Nephron (organoid): ENCODE results near the gene CD38.
"Not testable (repeated sequence)": the region's sequence is repeated elsewhere in the genome, so short reads cannot be mapped to it uniquely, and the experiment has no call there.

Experiments used
- H3K27ac Mint-ChIP-seq, 3 experiments: 2 replicates each; pipeline ENCODE4 v1.8.0; 2020; ENCODE audit warnings: mixed read lengths in 3 of 3, mild to moderate bottlenecking in 2 of 3, moderate library complexity in 1 of 3
- H3K27me3 Mint-ChIP-seq: 2 replicates; pipeline ENCODE4 v1.8.0; 2021; ENCODE audit warnings: low read depth, mild to moderate bottlenecking, moderate library complexity, mixed read lengths
- H3K36me3 Mint-ChIP-seq: 2 replicates; pipeline ENCODE4 v1.8.0; 2020; ENCODE audit warnings: low read depth, mixed read lengths
- H3K4me1 Mint-ChIP-seq: 2 replicates; pipeline ENCODE4 v1.8.0; 2020; ENCODE audit warnings: mixed read lengths
- H3K4me3 Mint-ChIP-seq, 3 experiments: 2 replicates each; pipeline ENCODE4 v1.8.0; 2020; ENCODE audit warnings: mild to moderate bottlenecking in 3 of 3, mixed read lengths in 3 of 3, moderate library complexity in 2 of 3
- H3K9me3 Mint-ChIP-seq: 2 replicates; pipeline ENCODE4 v1.8.0; 2020; ENCODE audit warnings: mixed read lengths
- TF ChIP-seq, protein P1 (sequence below), 3 experiments: fragments of 200-600 bp; sonication (generic); IDR thresholded peaks; one replicate each; pipeline ENCODE4 v1.5.0; 2021; ENCODE audit warnings: antibody characterized with exemption in 3 of 3; ENCODE audit not compliant: unreplicated experiment in 3 of 3

Gene CD38

DNA sequence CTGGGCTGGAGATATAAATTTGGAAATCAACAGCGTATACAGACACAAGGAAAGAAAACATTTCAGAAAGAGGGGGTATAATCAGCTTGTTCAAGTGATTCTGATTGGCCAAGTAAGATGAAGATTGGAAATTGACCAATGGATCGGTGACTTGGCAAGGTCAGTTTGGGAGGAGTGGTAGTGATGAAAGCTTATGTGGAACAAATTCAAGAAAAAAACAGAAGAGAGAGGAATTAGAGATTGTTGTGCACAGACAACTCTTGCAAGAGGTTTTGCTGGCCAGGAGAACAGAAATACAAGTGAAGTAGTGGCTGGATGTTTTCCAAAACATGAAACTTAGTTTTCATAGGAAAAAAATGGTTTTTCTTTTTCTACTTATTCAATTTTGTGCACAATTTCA is 16.3 kb downstream of the CD38 start:
- Mint-ChIP-seq H3K9me3 (peaks cover 6% of the 10 kb centered on the region), H3K27ac (no peak overlapping the region), H3K4me1 (no peaks in the 10 kb centered on the region), H3K4me3 (no peak overlapping the region), H3K36me3 (no peaks in the 10 kb centered on the region), H3K27me3 (peaks cover 13% of the 10 kb centered on the region)
- TF ChIP-seq, protein P1, sequence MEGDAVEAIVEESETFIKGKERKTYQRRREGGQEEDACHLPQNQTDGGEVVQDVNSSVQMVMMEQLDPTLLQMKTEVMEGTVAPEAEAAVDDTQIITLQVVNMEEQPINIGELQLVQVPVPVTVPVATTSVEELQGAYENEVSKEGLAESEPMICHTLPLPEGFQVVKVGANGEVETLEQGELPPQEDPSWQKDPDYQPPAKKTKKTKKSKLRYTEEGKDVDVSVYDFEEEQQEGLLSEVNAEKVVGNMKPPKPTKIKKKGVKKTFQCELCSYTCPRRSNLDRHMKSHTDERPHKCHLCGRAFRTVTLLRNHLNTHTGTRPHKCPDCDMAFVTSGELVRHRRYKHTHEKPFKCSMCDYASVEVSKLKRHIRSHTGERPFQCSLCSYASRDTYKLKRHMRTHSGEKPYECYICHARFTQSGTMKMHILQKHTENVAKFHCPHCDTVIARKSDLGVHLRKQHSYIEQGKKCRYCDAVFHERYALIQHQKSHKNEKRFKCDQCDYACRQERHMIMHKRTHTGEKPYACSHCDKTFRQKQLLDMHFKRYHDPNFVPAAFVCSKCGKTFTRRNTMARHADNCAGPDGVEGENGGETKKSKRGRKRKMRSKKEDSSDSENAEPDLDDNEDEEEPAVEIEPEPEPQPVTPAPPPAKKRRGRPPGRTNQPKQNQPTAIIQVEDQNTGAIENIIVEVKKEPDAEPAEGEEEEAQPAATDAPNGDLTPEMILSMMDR (IDR thresholded peaks at IDR 0.05; ENCODE audit: unreplicated experiment in 3 of 3), result no peak

DNA sequence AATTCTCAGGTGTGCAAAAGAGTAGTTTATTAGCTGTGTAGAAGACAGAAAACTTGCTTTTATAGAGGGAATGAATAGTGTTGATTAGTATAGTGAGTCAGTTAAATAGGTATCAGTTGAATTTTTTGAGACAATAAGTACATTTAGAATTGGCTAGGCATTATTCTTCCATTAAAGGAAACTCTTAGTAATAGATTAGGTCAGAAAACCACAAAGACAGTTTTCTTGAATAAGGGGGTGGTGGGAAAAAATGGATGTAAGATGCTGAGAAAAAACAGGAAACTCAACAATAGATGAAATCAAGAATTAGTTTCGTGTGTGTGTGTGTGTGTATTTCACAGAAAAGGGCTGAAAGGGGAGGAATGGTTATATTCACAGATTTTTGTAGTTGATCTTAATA is 16.8 kb downstream of the CD38 start:
- Mint-ChIP-seq H3K27ac (no peak overlapping the region), H3K36me3 (no peaks in the 10 kb centered on the region), H3K4me3 (no peak overlapping the region), H3K27me3 (peaks cover 13% of the 10 kb centered on the region), H3K9me3 (peaks cover 8% of the 10 kb centered on the region), H3K4me1 (no peaks in the 10 kb centered on the region)
- TF ChIP-seq, protein P1 (IDR thresholded peaks at IDR 0.05; ENCODE audit: unreplicated experiment in 3 of 3), result no peak

DNA sequence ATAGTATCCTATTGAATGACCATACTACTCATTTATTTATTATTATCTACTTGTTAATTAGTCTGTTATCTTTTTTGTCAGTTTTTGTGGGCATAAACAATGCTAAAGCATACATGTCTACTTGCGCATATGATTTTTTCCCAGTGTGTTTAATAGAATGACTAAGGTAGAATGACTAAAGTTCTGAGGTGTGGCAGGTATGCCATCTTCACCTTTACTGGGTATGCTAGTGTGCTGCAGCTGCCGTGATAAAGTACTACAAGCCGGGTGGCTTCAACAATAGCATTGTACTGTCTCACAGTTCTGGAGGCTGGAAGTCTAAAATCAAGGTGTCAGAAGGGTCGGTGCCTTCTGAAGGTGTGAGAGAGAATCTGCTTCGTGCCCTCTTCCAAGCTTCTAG is 19.2 kb downstream of the CD38 start:
- Mint-ChIP-seq H3K9me3 (peaks cover 8% of the 10 kb centered on the region), H3K27ac (no peak overlapping the region), H3K4me3 (no peak overlapping the region), H3K36me3 (no peaks in the 10 kb centered on the region), H3K27me3 (peaks cover 13% of the 10 kb centered on the region), H3K4me1 (no peaks in the 10 kb centered on the region)
- TF ChIP-seq, protein P1 (IDR thresholded peaks at IDR 0.05; ENCODE audit: unreplicated experiment in 3 of 3), result no peak

DNA sequence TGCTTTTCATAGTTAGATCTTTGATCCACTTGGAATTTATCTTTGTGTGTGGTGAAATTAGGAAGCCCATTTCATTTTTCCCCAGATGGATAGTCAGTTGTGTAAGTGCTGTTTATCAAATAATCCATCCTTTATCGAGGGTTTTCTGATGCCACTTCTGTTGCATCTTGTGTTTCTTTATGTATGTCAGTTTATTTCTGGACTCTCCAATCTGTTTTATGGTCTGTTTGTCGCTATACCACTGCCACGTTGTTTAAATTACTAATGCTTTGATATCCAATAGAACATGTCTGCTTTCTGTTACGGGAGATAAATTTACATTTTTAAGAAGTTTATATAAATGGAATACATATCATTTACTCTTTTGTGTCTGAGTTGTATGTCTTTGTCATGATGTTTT is 21.0 kb downstream of the CD38 start:
- H3K4me3 Mint-ChIP-seq, result no peak overlapping the region
- peaks cover 16% of the 10 kb centered on the region for H3K27me3 Mint-ChIP-seq
- H3K27ac Mint-ChIP-seq, result no peak overlapping the region
- no peaks in the 10 kb centered on the region for H3K36me3 Mint-ChIP-seq
- H3K4me1 Mint-ChIP-seq, result no peaks in the 10 kb centered on the region
- TF ChIP-seq, protein P1 (IDR thresholded peaks at IDR 0.05; ENCODE audit: unreplicated experiment in 3 of 3), result no peak
- H3K9me3 Mint-ChIP-seq, result peaks cover 2% of the 10 kb centered on the region

DNA sequence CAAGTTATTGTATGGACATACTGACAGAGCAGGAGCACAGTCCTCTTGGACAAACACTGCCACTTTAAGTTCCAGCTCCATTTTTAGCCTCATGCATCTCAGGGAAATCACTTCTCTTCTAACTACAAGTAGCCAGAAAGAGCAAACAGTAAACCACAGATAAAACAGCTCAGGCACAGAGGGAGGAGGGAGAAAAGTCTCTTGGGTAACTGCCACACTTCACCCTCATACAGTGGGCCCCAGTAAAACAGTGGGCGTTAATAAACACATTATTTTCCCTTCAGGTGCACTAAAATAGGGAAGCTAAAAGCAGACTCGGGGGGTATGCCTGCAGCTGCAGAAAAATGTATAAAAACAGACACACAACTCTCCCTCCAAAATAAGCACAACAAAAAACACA is 21.6 kb downstream of the CD38 start:
- H3K27me3 Mint-ChIP-seq, result peaks cover 12% of the 10 kb centered on the region
- H3K36me3 Mint-ChIP-seq, result no peaks in the 10 kb centered on the region

DNA sequence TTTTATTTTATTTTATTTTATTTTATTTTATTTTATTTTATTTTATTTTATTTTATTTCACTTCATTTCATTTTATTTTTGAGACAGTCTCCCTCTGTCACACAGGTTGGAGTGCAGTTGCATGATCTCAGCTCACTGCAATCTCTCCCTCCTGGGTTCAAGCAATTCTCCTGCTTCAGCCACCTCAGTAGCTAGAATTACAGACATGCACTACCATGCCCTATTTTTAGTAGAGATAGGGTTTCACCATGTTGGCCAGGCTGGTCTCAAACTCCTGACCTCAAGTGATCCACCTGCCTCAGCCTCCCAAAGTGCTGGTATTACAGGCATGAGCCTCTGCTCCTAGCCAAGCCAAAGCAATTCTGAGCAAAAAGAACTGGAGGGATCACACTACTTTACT is 24.4 kb downstream of the CD38 start:
- not testable (repeated sequence) for H3K4me1 Mint-ChIP-seq, H3K9me3 Mint-ChIP-seq, H3K4me3 Mint-ChIP-seq, H3K27me3 Mint-ChIP-seq, H3K36me3 Mint-ChIP-seq, H3K27ac Mint-ChIP-seq

More for the DNA sequence above, 21.6 kb downstream of the CD38 start:
- Mint-ChIP-seq H3K4me3 (no peak overlapping the region), H3K9me3 (peaks cover 2% of the 10 kb centered on the region), H3K4me1 (no peaks in the 10 kb centered on the region), H3K27ac (no peak overlapping the region)
- TF ChIP-seq, protein P1 (IDR thresholded peaks at IDR 0.05; ENCODE audit: unreplicated experiment in 3 of 3), result no peak
